Stimulated activated CD4-positive, alpha-beta T cell treated with anti-CD3 and anti-CD28 coated beads, Interleukin-12 subunit alpha, Interleukin-12 subunit beta, amount 100 ng/mL, for 48 hours (primary cell): ENCODE measurements around the gene CIAO2B.
"Not testable (repeated sequence)": the region's sequence is repeated elsewhere in the genome, so short reads cannot be mapped to it uniquely, and the experiment has no call there.

Experiments used
- DNase-seq, 3 donors: peaks; one replicate each; pipeline ENCODE4 v3.0.0-alpha.2; 2020; ENCODE audit warnings: low read depth in 2 of 3, low spot score in 1 of 3

Gene CIAO2B

DNA sequence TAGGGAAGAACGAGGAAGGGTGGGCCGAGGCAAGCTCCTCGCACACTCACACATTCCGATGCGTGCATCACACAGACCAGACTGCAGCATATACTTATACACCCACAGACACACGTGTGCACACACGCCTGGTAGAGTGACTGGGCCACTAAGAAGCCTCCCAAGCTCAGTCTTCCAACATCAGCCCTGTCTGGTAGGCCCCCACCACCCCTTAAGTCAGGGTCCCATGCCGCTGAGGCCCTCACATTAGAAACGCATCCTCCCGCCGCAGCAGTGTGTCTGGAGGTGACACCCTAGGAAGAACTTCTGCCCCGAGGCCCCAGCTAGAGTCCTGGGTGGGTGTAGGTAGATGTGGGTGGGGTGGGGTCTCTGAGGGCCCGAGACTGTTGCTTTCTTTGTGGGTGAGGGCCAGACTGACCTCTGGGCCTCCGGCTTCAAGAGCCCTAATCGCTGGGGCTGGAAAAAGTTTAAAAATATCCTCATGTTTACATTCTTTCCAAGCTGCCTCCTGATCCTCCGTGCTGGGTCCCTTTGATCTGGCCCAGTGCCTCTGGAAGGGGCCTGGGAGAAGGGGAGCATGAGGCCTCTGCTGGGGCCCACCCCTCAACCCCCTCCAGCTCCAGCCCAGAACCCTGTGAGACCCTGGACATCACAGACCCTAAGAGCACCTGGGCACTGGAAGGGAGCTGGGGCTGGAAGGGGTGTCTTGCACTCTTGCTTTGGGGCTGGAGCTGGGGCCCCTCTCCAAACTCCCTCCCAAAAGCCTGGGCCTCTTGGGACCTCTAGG is 29.2 kb downstream of the CIAO2B start:
- no peak for DNase-seq

GRCh38 chr16:66904428-66904845 is 29.8 kb downstream of the CIAO2B start:
- no peak for DNase-seq

- no peak for DNase-seq
These were observed 30.4 kb downstream of the CIAO2B start for GRCh38 chr16:66903544-66904427.

DNA sequence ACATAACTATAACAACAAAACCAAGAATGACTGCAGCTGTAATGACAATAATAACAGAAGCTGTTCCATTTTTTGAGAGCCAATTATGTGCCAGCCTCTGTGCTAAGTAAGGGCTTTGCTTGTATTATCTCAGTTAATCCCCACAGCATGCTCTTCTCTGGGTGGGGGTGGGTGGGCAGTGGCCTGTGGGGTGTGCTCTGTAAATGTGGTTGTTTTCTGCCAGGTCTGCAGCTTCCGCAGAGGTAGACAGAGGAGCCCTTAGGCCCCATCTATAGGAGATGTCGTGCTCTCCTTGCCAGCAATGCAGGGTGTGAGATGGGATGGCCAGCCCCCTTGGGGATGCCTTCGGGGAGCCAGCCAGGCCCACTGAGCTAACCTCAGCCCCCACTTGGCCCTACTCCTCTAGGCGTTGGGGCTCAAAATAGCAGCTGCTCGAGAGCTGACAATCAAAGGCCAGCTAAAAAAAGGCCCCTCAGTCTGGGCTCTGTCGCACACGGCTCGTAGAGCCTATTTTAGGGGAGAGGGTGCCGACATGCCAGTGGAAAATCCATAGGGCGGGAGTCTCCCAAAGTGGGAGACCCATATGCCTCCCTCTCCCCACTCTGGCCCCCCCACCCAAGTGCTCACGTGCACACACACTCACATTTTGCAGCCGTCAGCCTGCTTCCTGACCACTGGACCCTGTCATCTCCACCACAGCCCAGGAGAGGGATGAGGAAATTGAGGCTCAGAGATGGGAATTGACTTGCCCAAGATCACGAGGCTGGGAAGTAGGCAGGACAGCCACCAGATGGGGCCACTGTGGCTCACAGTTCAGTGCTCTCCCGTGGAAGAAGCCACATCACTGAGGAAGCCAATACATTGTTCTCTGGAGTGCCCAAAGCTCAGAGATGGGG is 31.3 kb downstream of the CIAO2B start:
- DNase-seq: no peak

- no peak for DNase-seq
These were observed 32.6 kb downstream of the CIAO2B start for GRCh38 chr16:66901626-66902025.

DNA sequence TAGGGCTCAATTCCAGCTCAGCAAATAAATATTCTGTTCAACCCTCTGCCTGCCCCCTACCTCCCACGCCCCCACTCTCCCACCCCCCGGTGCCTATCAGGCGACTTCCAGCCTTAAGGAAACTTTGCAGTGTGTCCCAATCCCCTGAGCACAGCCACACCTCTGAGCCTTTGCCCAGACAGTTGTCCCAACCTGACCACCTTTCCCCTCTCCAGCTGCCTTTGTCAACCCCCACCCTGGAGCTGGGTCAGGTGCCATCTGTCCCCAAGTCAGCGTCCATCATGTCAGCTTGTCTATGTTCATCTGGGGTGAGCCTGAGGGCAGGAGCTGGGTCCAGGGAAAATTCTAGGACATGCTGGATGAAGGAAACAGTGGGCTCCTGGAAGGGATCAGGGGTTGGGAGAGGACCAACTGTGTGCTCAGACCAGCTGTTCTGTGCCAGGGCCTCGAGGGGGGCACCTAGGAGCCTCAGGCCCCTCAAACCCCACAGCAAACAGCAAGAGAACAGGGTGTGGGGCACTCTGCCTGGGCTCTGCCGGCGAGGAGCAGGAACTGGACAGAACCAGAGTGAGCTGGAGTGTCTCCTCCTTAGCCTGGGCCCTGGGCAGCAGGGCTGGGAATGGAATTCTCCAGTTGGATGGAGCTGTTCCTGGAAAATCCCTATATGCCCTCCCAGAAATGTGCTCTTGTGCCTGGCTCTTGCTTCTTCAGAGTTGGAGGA is 33.3 kb downstream of the CIAO2B start:
- DNase-seq: no peak

- no peak for DNase-seq
These were observed 34.1 kb downstream of the CIAO2B start for GRCh38 chr16:66899945-66900710.

GRCh38 chr16:66899310-66899944 is 34.8 kb downstream of the CIAO2B start:
- DNase-seq: no peak

- no peak for DNase-seq
These were observed 35.3 kb downstream of the CIAO2B start for GRCh38 chr16:66898933-66899309.

DNA sequence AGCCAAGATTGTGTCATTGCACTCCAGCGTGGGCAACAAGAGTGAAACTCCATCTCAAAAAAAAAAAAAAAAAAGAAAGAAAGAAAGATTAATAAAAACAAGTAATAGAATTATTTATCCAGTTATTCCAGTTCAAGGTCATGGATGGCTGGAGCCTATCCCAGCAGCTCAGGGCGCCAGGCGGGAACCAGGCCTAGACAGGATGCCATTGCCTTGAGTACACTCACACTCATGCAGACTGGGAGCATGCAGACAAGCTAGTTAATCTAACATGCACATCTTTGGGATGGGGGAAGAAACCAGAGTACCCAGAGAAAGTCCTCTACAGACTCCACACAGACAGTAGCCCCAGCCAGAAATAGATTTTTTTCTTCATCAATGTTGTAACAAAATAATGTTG is 36.0 kb downstream of the CIAO2B start:
- no peak for DNase-seq

- not testable (repeated sequence) for DNase-seq
These were observed 37.5 kb downstream of the CIAO2B start for GRCh38 chr16:66896682-66897081.

- DNase-seq: no peak
These were observed 38.2 kb downstream of the CIAO2B start for GRCh38 chr16:66895999-66896398.

GRCh38 chr16:66895689-66895979 is 38.6 kb downstream of the CIAO2B start:
- DNase-seq: no peak

- DNase-seq: peak in 2 of 3 donors; percentile 53 to 54
These were observed 39.1 kb downstream of the CIAO2B start for GRCh38 chr16:66894948-66895688.

GRCh38 chr16:66894055-66894454 is 40.1 kb downstream of the CIAO2B start:
- DNase-seq: no peak

GRCh38 chr16:66891797-66892196 is 42.4 kb downstream of the CIAO2B start:
- no peak for DNase-seq

DNA sequence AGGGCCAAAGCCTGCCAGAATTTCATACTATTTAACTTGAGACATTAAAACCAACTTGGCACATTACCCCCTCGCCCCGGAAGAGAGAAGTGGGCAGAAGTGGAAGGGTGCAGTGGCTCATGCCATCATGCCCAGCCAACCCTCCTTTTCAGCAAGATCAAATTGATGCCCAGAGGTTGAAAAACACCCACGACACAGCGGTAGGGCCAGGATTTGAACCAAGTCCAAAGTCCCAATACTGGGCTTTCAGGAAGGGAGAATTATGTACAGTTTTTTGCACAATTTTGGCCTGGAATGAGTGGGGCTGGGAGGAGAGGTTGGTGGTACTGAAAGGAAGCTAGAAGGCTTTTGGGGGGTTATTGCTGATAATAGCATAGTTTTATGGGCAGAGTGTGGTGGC is 42.8 kb downstream of the CIAO2B start:
- DNase-seq: no peak

- no peak for DNase-seq
These were observed 43.4 kb downstream of the CIAO2B start for GRCh38 chr16:66890799-66891198.

DNA sequence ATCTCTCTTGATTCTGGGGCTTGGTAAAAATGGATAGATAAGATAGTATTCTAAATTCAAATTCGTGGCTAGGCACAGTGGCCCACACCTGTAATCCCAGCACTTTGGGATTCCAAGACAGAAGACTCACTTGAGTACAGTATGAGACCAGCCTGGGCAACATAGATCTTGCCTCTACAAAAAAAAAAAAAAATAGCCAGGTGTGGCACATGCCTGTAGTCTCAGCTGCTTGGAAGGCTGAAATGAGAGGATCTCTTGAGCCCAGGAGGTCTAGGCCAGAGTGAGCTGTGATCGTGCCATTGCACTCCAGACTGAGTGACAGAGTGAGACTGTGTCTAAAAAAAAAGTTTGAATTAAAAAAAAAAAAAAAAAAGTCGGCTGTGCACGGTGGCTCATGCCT is 44.6 kb downstream of the CIAO2B start:
- no peak for DNase-seq
